Liver (tissue), 9 donors: Measurements from ENCODE around the gene MADD. TPM values are rescaled to one million over a fixed set of nuclear protein-coding genes. Genes with fewer than 3 reads are reported as not detected.

Experiments
- DNase-seq: peaks from one replicate; pipeline ENCODE4 v3.0.0-alpha.2; 2017; ENCODE audit warnings: low spot score
- H3K27ac ChIP-seq, 2 donors: one replicate each; pipeline ENCODE4 v1.7.0; 2013; ENCODE audit warnings: inconsistent platforms in 2 of 2, low read length in 2 of 2, control low read depth in 1 of 2, low read depth in 1 of 2, mild to moderate bottlenecking in 1 of 2
- H3K27me3 ChIP-seq, 4 donors: one replicate each; pipeline versions ENCODE4 v1.6.1 to v1.7.0; 2013; ENCODE audit warnings: low read length in 3 of 4, inconsistent platforms in 1 of 4, mild to moderate bottlenecking in 1 of 4, moderate library complexity in 1 of 4; ENCODE audit not compliant: control insufficient read depth in 4 of 4, insufficient read depth in 4 of 4
- H3K36me3 ChIP-seq, 4 donors: one replicate each; pipeline versions ENCODE4 v1.6.1 to v1.7.0; 2013; ENCODE audit warnings: low read length in 3 of 4, mild to moderate bottlenecking in 3 of 4, low read depth in 1 of 4, moderate library complexity in 1 of 4; ENCODE audit not compliant: control insufficient read depth in 4 of 4, insufficient read depth in 3 of 4
- H3K4me1 ChIP-seq, 4 donors: one replicate each; pipeline versions ENCODE4 v1.6.1 to v1.7.0; 2013; ENCODE audit warnings: low read length in 3 of 4, mild to moderate bottlenecking in 3 of 4, moderate library complexity in 1 of 4; ENCODE audit not compliant: control insufficient read depth in 4 of 4, insufficient read depth in 4 of 4
- H3K4me3 ChIP-seq, 3 donors: one replicate each; pipeline versions ENCODE4 v1.6.1 to v1.7.0; 2013; ENCODE audit warnings: low read length in 3 of 3, control low read depth in 1 of 3, low read depth in 1 of 3, mild to moderate bottlenecking in 1 of 3
- H3K9ac ChIP-seq, 2 donors: one replicate each; pipeline ENCODE4 v1.7.0; 2013; ENCODE audit warnings: low read length in 2 of 2, mild to moderate bottlenecking in 2 of 2, moderate library complexity in 2 of 2, control low read depth in 1 of 2, low read depth in 1 of 2
- H3K9me3 ChIP-seq, 4 donors: one replicate each; pipeline versions ENCODE4 v1.6.1 to v1.7.0; 2013; ENCODE audit warnings: low read length in 3 of 4; ENCODE audit not compliant: control insufficient read depth in 4 of 4
- EGR1 ChIP-seq, 2 donors: IDR thresholded peaks; 2 replicates each; pipeline ENCODE4 v1.6.1; 2016 to 2018; ENCODE audit warnings: antibody characterized with exemption in 2 of 2, low read depth in 2 of 2
- FOXA1 ChIP-seq: IDR thresholded peaks from 2 replicates; pipeline ENCODE4 v1.6.1; 2016; ENCODE audit warnings: antibody characterized with exemption
- GABPA ChIP-seq, 2 donors: IDR thresholded peaks in 1 of 2; conservative IDR thresholded peaks in 1 of 2; 2 replicates each; pipeline ENCODE4 v1.6.1; 2016; ENCODE audit warnings: antibody characterized with exemption in 2 of 2, mild to moderate bottlenecking in 1 of 2, moderate library complexity in 1 of 2
- HNF4A ChIP-seq, 2 donors: conservative IDR thresholded peaks; 2 replicates each; pipeline ENCODE4 v1.6.1; 2016; ENCODE audit warnings: antibody characterized with exemption in 2 of 2, mild to moderate bottlenecking in 2 of 2
- HNF4G ChIP-seq: IDR thresholded peaks from 2 replicates; pipeline ENCODE4 v1.6.1; 2016; ENCODE audit warnings: antibody characterized with exemption
- JUND ChIP-seq, 2 donors: IDR thresholded peaks; 2 replicates each; pipeline ENCODE4 v1.6.1; 2016; ENCODE audit warnings: antibody characterized with exemption in 2 of 2
- MAX ChIP-seq: IDR thresholded peaks from 2 replicates; pipeline ENCODE4 v1.6.1; 2016; ENCODE audit warnings: antibody characterized with exemption
- NR2F2 ChIP-seq: IDR thresholded peaks from 2 replicates; pipeline ENCODE4 v1.6.1; 2016; ENCODE audit warnings: antibody characterized with exemption
- RAD21 ChIP-seq, 2 donors: IDR thresholded peaks; 2 replicates each; pipeline ENCODE4 v1.6.1; 2016; ENCODE audit warnings: antibody characterized with exemption in 2 of 2, mild to moderate bottlenecking in 2 of 2
- REST ChIP-seq: IDR thresholded peaks from 2 replicates; pipeline ENCODE4 v1.6.1; 2016; ENCODE audit warnings: antibody characterized with exemption, mild to moderate bottlenecking
- RXRA ChIP-seq, 2 donors: IDR thresholded peaks; 2 replicates each; pipeline ENCODE4 v1.6.1; 2017 to 2018; ENCODE audit warnings: antibody characterized with exemption in 2 of 2, mild to moderate bottlenecking in 1 of 2
- SP1 ChIP-seq: IDR thresholded peaks from 2 replicates; pipeline ENCODE4 v1.6.1; 2018; ENCODE audit warnings: antibody characterized with exemption, mild to moderate bottlenecking
- TAF1 ChIP-seq: conservative IDR thresholded peaks from 2 replicates; pipeline ENCODE4 v1.6.1; 2016; ENCODE audit warnings: antibody characterized with exemption, mild to moderate bottlenecking
- YY1 ChIP-seq: IDR thresholded peaks from 2 replicates; pipeline ENCODE4 v1.6.1; 2016; ENCODE audit warnings: antibody characterized with exemption, mild to moderate bottlenecking
- WGBS: extraction: QIAGEN DNeasy Blood & Tissue Kit; methylation state at CpG from one replicate; pipeline ENCODE4 v1.1.7; 2013; 5-methylcytosine and 5-hydroxymethylcytosine counted together
- polyA plus RNA-seq, 2 donors: library from polyadenylated mRNA; stranded (reverse) in 1 of 2; unstranded in 1 of 2; fragments of 200-250 nt in 1 of 2; fragments of >200 nt in 1 of 2; fragmentation: Nextera tagmentation in 1 of 2; extraction: Ambion mirVana in 1 of 2; gene quantifications; one replicate each; pipeline versions ENCODE4 v1.2.1 to v1.2.3, GENCODE V29; 2013 to 2015
- total RNA-seq, 2 donors: library from RNA; depleted of rRNA; stranded (reverse); fragments of >200 nt; gene quantifications; one replicate each; pipeline ENCODE4 v1.2.3, GENCODE V29; 2014
- TF ChIP-seq, protein P1 (sequence below): IDR thresholded peaks from 2 replicates; pipeline ENCODE4 v1.6.1; 2016; ENCODE audit warnings: antibody characterized with exemption
- TF ChIP-seq, protein P2 (sequence below): fragments of 150-350 bp; IDR thresholded peaks from 2 replicates; pipeline ENCODE4 v1.5.1; 2017; ENCODE audit warnings: improper control_type of control experiment, low read depth, low read length; ENCODE audit not compliant: missing input control
- TF ChIP-seq, protein P3 (sequence below): IDR thresholded peaks from 2 replicates; pipeline ENCODE4 v1.6.1; 2016; ENCODE audit warnings: antibody characterized with exemption
- donor health status: healthy.
- donor health status: healthy.
- donor health status: healthy.
- donor health status: healthy.
- donor health status: healthy.

Gene MADD
- total and polyA plus RNA-seq, 4 donors, result 9.9 to 20.5 (median 11.1) TPM

DNA sequence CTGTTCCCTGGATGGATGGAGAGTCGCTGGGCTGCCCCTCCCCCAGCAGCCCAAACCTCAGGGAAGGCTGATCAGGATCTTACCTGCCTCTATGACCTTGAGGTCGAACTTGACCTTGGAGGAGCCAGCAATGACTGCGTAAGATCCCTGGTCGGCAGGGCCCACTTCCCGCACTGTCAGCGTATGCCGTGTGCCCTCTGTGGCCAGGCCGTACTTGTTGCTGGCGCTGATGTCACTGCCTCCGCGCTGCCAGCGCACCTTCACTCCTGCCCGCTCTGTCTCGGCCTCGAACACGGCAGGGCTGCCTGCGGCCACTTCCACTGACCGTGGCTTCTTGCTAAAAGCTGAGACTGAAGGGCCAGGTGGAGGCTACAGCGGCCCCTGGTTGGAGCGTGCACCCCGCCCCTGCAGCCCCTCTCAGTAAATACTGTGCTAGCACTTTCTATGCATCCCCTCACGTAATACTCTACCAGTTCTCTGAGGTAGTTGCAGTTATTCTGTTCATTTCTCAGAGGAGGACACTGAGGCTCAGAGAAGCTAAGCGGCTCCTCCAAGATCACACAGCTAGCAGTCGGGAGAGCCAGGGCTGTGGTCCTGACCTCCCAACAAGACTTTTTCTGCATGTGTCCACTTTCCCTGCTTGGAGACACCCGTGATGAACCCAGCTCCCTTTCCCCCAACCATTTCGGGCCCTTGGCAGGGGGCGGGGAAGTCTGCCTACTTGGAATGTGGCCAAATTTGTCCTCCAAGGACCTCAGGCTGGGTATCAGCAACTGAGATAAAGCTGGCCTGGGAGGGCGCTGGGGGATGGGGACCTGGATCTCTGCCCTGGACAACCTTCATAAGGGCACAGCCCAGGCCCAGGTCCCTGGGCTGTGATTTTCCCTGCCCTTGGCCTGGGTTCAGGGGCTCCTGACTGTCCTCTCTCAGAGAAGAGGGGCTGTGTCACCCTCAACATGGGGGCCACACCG lies 81.5 kb downstream of the MADD start:
- no peaks in the 10 kb centered on the region for H3K27me3 ChIP-seq
- peaks cover 0 to 6% (median 0%) of the 10 kb centered on the region in 4 donors for H3K4me1 ChIP-seq
- WGBS, result 84% methylated on average over 29 of the region's 29 CpGs
- no peaks in the 10 kb centered on the region for H3K36me3 ChIP-seq
- DNase-seq, result no peak
- no peak overlapping the region for H3K4me3 ChIP-seq
- no peak overlapping the region for H3K9ac ChIP-seq
- TF ChIP-seq TAF1, result no peak
- TF ChIP-seq, protein P1, sequence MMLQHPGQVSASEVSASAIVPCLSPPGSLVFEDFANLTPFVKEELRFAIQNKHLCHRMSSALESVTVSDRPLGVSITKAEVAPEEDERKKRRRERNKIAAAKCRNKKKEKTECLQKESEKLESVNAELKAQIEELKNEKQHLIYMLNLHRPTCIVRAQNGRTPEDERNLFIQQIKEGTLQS, result no peak
- TF ChIP-seq YY1, result no peak
- no peak for TF ChIP-seq REST
- TF ChIP-seq EGR1 (IDR thresholded peaks at IDR 0.05; ENCODE audit: low read depth in 2 of 2), result no peak
- no peak for TF ChIP-seq JUND (IDR thresholded peaks at IDR 0.05)
- TF ChIP-seq NR2F2, result no peak
- no peak for TF ChIP-seq HNF4G
- no peak for TF ChIP-seq RXRA (IDR thresholded peaks at IDR 0.05)
- TF ChIP-seq, protein P2, sequence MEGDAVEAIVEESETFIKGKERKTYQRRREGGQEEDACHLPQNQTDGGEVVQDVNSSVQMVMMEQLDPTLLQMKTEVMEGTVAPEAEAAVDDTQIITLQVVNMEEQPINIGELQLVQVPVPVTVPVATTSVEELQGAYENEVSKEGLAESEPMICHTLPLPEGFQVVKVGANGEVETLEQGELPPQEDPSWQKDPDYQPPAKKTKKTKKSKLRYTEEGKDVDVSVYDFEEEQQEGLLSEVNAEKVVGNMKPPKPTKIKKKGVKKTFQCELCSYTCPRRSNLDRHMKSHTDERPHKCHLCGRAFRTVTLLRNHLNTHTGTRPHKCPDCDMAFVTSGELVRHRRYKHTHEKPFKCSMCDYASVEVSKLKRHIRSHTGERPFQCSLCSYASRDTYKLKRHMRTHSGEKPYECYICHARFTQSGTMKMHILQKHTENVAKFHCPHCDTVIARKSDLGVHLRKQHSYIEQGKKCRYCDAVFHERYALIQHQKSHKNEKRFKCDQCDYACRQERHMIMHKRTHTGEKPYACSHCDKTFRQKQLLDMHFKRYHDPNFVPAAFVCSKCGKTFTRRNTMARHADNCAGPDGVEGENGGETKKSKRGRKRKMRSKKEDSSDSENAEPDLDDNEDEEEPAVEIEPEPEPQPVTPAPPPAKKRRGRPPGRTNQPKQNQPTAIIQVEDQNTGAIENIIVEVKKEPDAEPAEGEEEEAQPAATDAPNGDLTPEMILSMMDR, result no peak
- TF ChIP-seq, protein P3, sequence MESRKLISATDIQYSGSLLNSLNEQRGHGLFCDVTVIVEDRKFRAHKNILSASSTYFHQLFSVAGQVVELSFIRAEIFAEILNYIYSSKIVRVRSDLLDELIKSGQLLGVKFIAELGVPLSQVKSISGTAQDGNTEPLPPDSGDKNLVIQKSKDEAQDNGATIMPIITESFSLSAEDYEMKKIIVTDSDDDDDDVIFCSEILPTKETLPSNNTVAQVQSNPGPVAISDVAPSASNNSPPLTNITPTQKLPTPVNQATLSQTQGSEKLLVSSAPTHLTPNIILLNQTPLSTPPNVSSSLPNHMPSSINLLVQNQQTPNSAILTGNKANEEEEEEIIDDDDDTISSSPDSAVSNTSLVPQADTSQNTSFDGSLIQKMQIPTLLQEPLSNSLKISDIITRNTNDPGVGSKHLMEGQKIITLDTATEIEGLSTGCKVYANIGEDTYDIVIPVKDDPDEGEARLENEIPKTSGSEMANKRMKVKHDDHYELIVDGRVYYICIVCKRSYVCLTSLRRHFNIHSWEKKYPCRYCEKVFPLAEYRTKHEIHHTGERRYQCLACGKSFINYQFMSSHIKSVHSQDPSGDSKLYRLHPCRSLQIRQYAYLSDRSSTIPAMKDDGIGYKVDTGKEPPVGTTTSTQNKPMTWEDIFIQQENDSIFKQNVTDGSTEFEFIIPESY, result no peak
- no peak for TF ChIP-seq HNF4A (conservative IDR thresholded peaks at IDR 0.05)
- no peak for TF ChIP-seq MAX
- H3K27ac ChIP-seq, result no peak overlapping the region
- no peaks in the 10 kb centered on the region for H3K9me3 ChIP-seq

DNA sequence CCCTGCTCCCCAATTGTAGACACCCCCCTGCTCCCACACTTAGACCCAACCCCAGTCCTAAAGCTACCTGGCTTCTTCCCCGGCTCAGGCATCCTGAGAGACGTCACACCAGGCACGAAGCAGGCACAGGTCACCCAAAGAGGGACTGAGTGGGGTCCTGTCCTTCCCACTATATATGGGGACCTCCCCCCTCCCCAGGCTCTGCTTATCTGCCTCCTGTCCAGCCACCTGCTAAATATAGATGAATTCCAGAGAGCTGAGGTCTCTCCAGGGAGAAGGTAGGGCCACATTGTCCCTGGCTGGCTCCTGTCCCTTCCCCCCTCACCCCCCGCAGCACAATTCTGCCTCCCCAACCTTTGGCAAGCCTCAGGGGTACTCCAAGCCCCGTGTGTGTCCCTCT lies 82.6 kb downstream of the MADD start, which contains the start of gene MYBPC3:
Gene MYBPC3 (minus strand): TSS at position 147 of the 400 bp plus-strand sequence. CDS start 55 bp downstream, at position 92.
- no peak within 1 kb of the TSS for H3K27ac ChIP-seq
- H3K4me1 ChIP-seq, result peaks cover 0 to 6% (median 0%) of the 10 kb centered on the region in 4 donors
- 86% methylated on average over 5 of the region's 5 CpGs for WGBS
- no peaks in the 10 kb centered on the region for H3K27me3 ChIP-seq
- no peaks in the 10 kb centered on the region for H3K36me3 ChIP-seq
- H3K9ac ChIP-seq, result no peak within 1 kb of the TSS
- no peak for DNase-seq
- no peak within 1 kb of the TSS for H3K4me3 ChIP-seq
- H3K9me3 ChIP-seq, result no peaks in the 10 kb centered on the region
- TF ChIP-seq RXRA (IDR thresholded peaks at IDR 0.05) (no peak), NR2F2 (no peak), RAD21 (IDR thresholded peaks at IDR 0.05) (no peak), FOXA1 (no peak), TAF1 (no peak), HNF4G (no peak), GABPA (IDR thresholded peaks at IDR 0.05 in 1 of 2, conservative IDR thresholded peaks at IDR 0.05 in 1 of 2) (no peak), EGR1 (IDR thresholded peaks at IDR 0.05; ENCODE audit: low read depth in 2 of 2) (no peak), YY1 (no peak), SP1 (no peak), JUND (IDR thresholded peaks at IDR 0.05) (no peak)
- TF ChIP-seq, protein P1, result no peak
